Right atrium auricular region (tissue), 2 donors: Measurements from ENCODE around the gene PCARE. TPM values are rescaled to one million over a fixed set of nuclear protein-coding genes. Genes with fewer than 3 reads are reported as not detected.

Experiments
- DNase-seq: peaks from one replicate; pipeline ENCODE4 v3.0.0-alpha.2; 2019; ENCODE audit warnings: low spot score
- H3K27ac ChIP-seq, 2 donors: fragments of 200-600 bp; sonication (generic); 1 replicate in 1 of 2; 2 replicates in 1 of 2; pipeline ENCODE4 v1.5.1; 2016 to 2019
- H3K27me3 ChIP-seq, 2 donors: fragments of 200-600 bp; sonication (generic); one replicate each; pipeline versions ENCODE4 v1.5.1 to v1.6.0; 2017 to 2019
- H3K36me3 ChIP-seq: fragments of 200-600 bp; sonication (generic); one replicate; pipeline ENCODE4 v1.5.1; 2016
- H3K4me1 ChIP-seq, 2 donors: fragments of 200-600 bp; sonication (generic); one replicate each; pipeline versions ENCODE4 v1.5.1 to v1.6.0; 2017 to 2019
- H3K4me3 ChIP-seq, 2 donors: fragments of 200-600 bp; sonication (generic); 1 replicate in 1 of 2; 2 replicates in 1 of 2; pipeline ENCODE4 v1.5.1; 2017 to 2019; ENCODE audit warnings: mild to moderate bottlenecking in 1 of 2, moderate library complexity in 1 of 2
- H3K9me3 ChIP-seq, 2 donors: fragments of 200-600 bp; sonication (generic); one replicate each; pipeline ENCODE4 v1.5.1; 2019
- total RNA-seq, 2 donors: library from RNA; depleted of rRNA; stranded (reverse); fragments of >200 nt; gene quantifications; one replicate each; pipeline ENCODE4 v1.1.0, GENCODE V29; 2016
- TF ChIP-seq, protein P1 (sequence below), 2 donors: fragments of 200-600 bp; sonication (generic); IDR thresholded peaks; one replicate each; pipeline ENCODE4 v1.5.1; 2019; ENCODE audit warnings: antibody characterized with exemption in 2 of 2

Gene PCARE
- total RNA-seq = 1 to 10 TPM in 1 of 2 donors, under 1 TPM in 1; 0.79 to 2.2 TPM

DNA sequence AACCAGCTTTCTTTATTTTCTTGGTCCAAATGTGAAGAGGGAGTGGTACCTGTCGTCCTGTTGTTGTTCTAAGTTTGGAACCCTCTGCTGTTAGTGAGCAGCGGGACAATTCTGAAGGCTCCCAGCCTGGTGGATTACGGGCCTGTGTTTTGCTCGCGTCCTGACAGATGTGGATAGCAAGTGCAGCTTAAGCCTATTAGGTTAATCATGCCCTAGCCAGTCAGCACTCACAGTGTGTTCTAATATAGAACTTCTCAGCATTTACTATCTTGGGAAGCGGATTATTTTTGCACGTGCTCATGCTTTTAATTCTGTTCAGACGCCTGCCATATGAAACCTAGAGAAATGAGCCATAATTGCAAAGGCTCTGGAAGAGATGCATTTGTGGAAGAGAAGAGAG lies at the start of gene PCARE:
Gene PCARE (minus strand): TSS at position 113 of the 400 bp plus-strand sequence. CDS start 262 bp downstream, outside the sequence.
- DNase-seq = no peak
- peaks cover 0 to 8% of the 10 kb centered on the region in 2 donors for H3K9me3 ChIP-seq
- H3K36me3 ChIP-seq = no peaks in the 10 kb centered on the region
- H3K4me1 ChIP-seq = peaks cover 0 to 10% of the 10 kb centered on the region in 2 donors
- H3K27ac ChIP-seq = peak within 1 kb of the TSS; percentile 64 to 83
- TF ChIP-seq, protein P1, sequence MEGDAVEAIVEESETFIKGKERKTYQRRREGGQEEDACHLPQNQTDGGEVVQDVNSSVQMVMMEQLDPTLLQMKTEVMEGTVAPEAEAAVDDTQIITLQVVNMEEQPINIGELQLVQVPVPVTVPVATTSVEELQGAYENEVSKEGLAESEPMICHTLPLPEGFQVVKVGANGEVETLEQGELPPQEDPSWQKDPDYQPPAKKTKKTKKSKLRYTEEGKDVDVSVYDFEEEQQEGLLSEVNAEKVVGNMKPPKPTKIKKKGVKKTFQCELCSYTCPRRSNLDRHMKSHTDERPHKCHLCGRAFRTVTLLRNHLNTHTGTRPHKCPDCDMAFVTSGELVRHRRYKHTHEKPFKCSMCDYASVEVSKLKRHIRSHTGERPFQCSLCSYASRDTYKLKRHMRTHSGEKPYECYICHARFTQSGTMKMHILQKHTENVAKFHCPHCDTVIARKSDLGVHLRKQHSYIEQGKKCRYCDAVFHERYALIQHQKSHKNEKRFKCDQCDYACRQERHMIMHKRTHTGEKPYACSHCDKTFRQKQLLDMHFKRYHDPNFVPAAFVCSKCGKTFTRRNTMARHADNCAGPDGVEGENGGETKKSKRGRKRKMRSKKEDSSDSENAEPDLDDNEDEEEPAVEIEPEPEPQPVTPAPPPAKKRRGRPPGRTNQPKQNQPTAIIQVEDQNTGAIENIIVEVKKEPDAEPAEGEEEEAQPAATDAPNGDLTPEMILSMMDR (IDR thresholded peaks at IDR 0.05) = no peak
- no peak within 1 kb of the TSS for H3K4me3 ChIP-seq
- H3K27me3 ChIP-seq = no peaks in the 10 kb centered on the region

DNA sequence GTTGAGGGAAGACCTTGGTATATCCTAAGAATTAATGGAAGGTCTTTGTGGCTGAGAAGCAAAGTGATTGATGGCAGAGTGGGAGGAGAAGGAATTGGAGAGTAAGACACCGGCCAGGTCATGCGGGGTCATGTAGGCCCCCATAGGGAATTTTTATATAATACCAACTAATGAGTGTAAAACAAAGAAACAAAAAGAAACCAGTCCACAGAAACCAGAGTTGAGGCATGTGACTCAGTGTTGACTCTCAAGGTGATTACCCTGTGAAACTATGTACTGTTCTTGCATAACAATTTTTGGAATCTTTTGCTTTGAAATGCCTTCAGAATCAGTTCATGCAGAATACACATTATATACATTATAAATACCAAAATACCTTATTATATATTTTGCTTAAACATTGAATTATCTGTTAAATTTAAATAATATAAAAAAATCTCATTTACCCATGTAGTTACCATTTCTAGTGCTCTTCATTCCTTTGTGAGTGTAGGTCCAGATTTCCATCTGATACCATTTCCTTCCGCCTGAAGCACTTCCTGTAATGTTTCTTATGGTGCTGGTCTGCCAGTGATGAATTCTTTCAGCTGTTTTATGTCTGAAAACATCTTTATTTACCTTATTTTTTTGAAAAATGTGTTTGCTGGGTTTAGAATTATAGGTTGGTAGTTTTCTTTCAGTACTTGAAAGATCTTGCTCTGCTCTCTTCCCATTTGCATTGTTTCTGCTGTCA lies 49.5 kb upstream of the PCARE start:
- H3K9me3 ChIP-seq = peaks cover 0 to 7% of the 10 kb centered on the region in 2 donors
- no peak for DNase-seq
- H3K27ac ChIP-seq = no peak overlapping the region
- peaks cover 14% of the 10 kb centered on the region for H3K36me3 ChIP-seq
- H3K4me3 ChIP-seq = no peak overlapping the region
- TF ChIP-seq, protein P1 (IDR thresholded peaks at IDR 0.05) = no peak
- H3K4me1 ChIP-seq = peaks cover 0 to 19% of the 10 kb centered on the region in 2 donors
- H3K27me3 ChIP-seq = no peaks in the 10 kb centered on the region

DNA sequence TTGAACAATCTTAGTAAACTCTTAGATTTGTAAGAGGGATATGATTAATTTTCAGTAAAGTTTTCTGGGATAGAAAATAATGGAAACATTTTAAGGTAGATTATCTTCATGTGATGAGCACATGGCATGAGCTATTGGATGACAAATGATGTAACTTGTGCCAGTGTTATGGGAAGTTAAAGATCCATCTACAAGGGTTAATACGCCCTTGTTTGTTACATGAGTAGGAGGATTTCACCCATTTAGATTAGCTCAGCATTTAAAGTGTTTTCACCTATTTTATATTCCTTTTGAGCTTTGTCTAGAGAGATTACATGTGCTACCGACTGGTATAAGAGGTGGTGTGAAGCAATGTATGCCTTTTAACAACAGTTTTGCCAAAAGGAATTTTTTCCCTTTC lies 46.5 kb upstream of the PCARE start:
- Histone ChIP-seq H3K27me3 (no peaks in the 10 kb centered on the region), H3K27ac (no peak overlapping the region), H3K9me3 (peaks cover 0 to 7% of the 10 kb centered on the region in 2 donors), H3K36me3 (peaks cover 14% of the 10 kb centered on the region), H3K4me3 (no peak overlapping the region), H3K4me1 (peaks cover 0 to 32% of the 10 kb centered on the region in 2 donors)
- TF ChIP-seq, protein P1 (IDR thresholded peaks at IDR 0.05) = no peak
- no peak for DNase-seq

DNA sequence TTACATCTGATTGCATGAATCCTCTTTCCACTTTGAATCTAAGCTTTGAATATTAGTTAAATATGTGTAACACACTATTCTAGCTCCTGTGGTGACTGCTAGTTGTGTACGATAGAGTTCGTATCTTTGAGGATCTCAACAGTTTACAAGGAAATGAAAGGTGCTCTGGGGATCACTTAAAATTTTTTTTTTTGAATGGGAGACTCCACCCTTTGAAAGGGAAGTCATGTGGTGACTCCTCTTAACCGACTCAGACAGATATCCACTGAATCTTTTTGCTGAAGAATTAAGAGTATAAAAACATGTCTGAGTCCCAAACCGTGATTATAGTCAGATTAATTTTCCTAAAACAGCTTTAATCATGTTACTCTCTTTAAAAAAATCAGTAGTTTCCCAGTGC lies 44.9 kb upstream of the PCARE start:
- H3K9me3 ChIP-seq = peaks cover 0 to 4% of the 10 kb centered on the region in 2 donors
- H3K4me3 ChIP-seq = no peak overlapping the region
- H3K4me1 ChIP-seq = peaks cover 0 to 41% of the 10 kb centered on the region in 2 donors
- TF ChIP-seq, protein P1 (IDR thresholded peaks at IDR 0.05) = no peak
- H3K27ac ChIP-seq = peak overlapping the region in 1 of 2 donors; percentile 22
- no peak for DNase-seq
- H3K36me3 ChIP-seq = peaks cover 5% of the 10 kb centered on the region
- H3K27me3 ChIP-seq = no peaks in the 10 kb centered on the region

DNA sequence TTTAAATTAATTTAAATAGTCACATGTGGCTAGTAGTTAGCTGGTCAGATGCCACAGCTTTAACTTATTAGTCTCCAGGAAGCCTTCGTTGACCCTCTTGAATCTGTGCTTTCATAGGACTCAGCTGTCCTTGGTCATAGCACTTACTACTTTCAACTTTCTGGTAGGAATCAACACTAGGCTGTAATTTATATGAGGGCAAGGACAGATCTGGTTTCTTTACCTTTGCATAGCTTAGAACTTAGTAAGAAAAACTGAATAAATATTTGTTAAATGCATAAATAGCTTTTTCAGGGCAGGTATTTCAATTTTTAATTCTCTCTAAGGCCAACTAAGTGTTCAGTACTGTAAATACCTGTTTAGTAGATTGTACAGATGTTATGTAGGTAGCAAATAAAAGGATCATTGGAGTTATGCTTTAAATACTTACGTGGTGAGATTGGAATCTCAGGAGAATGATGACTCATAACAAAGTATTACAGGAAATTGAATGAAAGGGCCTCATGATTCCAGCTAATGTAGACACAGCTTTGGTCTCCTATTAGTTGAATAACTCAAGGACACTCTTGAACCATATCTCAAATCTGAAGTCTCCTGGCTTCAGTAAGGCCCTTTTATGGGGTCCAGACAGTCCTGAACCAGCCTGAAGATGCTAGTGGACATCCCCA lies 43.4 kb upstream of the PCARE start:
- H3K36me3 ChIP-seq = no peaks in the 10 kb centered on the region
- TF ChIP-seq, protein P1 (IDR thresholded peaks at IDR 0.05) = no peak
- peaks cover 0 to 45% of the 10 kb centered on the region in 2 donors for H3K4me1 ChIP-seq
- H3K27ac ChIP-seq = peak overlapping the region; percentile 94 to 97
- H3K9me3 ChIP-seq = no peaks in the 10 kb centered on the region
- H3K4me3 ChIP-seq = no peak overlapping the region
- H3K27me3 ChIP-seq = no peaks in the 10 kb centered on the region
- DNase-seq = no peak
